ENCODE data around the gene ARVCF.

GRCh38 chr22:19928207-19928606 lies 88.4 kb downstream of the ARVCF start:
- no peak for TF ChIP-seq EZH2 (IDR thresholded peaks at IDR 0.05; ENCODE audit: borderline replicate concordance, insufficient read depth, low read length, poor library complexity, severe bottlenecking)
- TF ChIP-seq CTCF (IDR thresholded peaks at IDR 0.05; ENCODE audit: poor library complexity, severe bottlenecking) = no peak
- TF ChIP-seq EP300 (conservative IDR thresholded peaks at IDR 0.05; ENCODE audit: poor library complexity, severe bottlenecking) = no peak

Data from neural cell (in vitro differentiated cells).